ENCODE measurements around the gene TKTL1. TPM values are rescaled to one million over a fixed set of nuclear protein-coding genes. Genes with fewer than 3 reads are reported as not detected.
A peak's percentile ranks its signal among the peaks of the same experiment; 100 is the strongest.
"Not testable (repeated sequence)": the region's sequence is repeated elsewhere in the genome, so short reads cannot be mapped to it uniquely, and the experiment has no call there.

The TKTL1 gene, protein sequence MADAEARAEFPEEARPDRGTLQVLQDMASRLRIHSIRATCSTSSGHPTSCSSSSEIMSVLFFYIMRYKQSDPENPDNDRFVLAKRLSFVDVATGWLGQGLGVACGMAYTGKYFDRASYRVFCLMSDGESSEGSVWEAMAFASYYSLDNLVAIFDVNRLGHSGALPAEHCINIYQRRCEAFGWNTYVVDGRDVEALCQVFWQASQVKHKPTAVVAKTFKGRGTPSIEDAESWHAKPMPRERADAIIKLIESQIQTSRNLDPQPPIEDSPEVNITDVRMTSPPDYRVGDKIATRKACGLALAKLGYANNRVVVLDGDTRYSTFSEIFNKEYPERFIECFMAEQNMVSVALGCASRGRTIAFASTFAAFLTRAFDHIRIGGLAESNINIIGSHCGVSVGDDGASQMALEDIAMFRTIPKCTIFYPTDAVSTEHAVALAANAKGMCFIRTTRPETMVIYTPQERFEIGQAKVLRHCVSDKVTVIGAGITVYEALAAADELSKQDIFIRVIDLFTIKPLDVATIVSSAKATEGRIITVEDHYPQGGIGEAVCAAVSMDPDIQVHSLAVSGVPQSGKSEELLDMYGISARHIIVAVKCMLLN
- total RNA-seq, result 1 to 10 TPM; 3.0 to 4.2 TPM
- 0.23 to 3.5 reads per million in 2 donors for total RNA-seq

DNA sequence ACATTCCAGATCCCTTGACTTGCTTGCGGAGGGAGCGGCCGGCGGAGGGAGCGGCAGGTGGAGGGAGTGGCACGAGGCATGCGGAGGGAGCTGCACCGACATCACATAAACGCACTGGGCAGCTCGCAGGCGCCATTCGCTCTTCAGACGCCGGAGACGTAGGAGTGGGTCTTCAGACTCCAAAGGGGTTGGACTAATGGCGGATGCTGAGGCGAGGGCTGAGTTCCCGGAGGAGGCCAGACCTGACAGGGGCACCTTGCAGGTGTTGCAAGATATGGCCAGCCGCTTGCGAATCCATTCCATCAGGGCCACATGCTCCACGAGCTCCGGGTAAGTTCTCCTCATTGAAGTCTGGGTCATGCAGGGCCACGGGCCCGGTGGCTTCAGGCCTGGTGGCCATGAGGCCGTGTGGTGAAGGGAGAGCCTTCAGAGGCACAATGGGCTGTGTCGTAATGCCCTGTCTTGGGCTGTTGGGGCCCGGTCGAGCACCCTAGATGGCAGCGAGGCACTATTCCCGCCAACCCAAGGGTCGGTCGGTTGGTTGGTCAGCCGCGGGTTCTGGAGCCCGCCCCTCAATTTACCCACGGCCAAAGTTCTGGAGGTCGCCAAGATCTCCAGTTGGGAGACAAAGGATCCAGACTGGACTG is at the start of gene TKTL1:
Gene TKTL1, plus strand, starts transcription at position 132 of the 647 bp plus-strand sequence. Its CDS starts 65 bp downstream, at position 197.
- no peak within 1 kb of the TSS for H3K4me3 Mint-ChIP-seq
- peak within 1 kb of the TSS; percentile 43 for H3K27ac Mint-ChIP-seq

DNA sequence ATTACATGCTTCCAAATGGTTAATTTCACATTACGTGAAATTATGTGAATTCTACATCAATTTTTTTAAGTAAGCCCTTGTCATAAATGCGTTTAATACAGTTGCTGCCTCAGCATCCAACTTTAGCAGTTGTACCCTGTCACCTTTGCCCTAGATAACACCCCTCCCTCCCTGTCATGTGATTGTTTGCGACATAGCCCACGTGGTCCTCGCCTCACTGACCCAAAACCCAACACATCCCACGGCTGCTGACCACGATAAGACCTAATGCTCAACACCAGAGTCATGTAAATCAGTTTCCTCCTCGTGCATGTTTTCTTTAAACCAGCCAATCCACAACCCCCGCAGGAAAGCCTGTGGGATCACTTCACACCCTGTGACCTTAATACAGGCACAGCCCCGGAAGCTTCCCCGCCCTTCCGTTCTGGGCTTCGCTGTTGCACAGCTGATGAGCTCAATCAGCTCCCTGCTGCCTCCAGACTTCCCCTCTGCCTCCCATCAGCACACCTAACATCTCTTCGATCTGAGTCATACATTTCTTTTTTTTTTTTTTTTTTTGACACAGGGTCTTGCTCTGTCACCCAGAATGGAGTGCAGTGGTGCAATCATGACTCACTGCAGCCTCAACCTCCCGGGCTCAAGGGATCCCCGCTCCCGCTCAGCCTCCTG is 48.1 kb upstream of the TKTL1 start:
- H3K4me3 Mint-ChIP-seq; DNase-seq; H3K36me3 Mint-ChIP-seq (ENCODE audit: low read depth); H3K4me1 Mint-ChIP-seq; H3K27ac Mint-ChIP-seq; H3K27me3 Mint-ChIP-seq; H3K9me3 ChIP-seq (ENCODE audit: control insufficient read depth, low read length, poor library complexity, severe bottlenecking): not testable (repeated sequence)
- peak; percentile 93 for ATAC-seq

More for the DNA sequence above, at the start of gene TKTL1:
- ATAC-seq (no peak), DNase-seq (no peak)
- H3K9me3 ChIP-seq (ENCODE audit: control insufficient read depth, low read length, poor library complexity, severe bottlenecking), result no peaks in the 10 kb centered on the region
- Mint-ChIP-seq H3K27me3 (no peaks in the 10 kb centered on the region), H3K36me3 (ENCODE audit: low read depth) (no peaks in the 10 kb centered on the region), H3K4me1 (peaks cover 6% of the 10 kb centered on the region)

DNA sequence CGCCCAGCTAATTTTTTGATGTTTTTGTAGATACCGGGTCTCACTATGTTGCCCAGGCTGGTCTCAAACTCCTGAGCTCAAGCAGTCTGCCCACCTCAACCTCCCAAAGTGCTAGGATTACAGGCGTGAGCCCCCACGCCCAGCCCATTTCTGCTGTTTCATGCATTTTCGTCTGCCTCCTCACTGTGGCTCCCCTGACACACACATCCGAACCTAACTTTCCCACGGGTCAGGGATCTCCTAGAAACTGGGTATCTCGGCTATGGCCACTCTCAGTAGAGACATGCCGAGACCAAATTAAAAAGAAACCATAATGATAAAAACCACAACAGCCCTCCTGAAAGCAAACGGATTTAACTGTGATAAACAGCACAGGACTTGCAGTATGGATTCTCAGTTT is 47.5 kb upstream of the TKTL1 start:
- H3K4me1 Mint-ChIP-seq; ATAC-seq; H3K27ac Mint-ChIP-seq; H3K27me3 Mint-ChIP-seq; H3K4me3 Mint-ChIP-seq; H3K9me3 ChIP-seq (ENCODE audit: control insufficient read depth, low read length, poor library complexity, severe bottlenecking); H3K36me3 Mint-ChIP-seq (ENCODE audit: low read depth); DNase-seq: not testable (repeated sequence)

DNA sequence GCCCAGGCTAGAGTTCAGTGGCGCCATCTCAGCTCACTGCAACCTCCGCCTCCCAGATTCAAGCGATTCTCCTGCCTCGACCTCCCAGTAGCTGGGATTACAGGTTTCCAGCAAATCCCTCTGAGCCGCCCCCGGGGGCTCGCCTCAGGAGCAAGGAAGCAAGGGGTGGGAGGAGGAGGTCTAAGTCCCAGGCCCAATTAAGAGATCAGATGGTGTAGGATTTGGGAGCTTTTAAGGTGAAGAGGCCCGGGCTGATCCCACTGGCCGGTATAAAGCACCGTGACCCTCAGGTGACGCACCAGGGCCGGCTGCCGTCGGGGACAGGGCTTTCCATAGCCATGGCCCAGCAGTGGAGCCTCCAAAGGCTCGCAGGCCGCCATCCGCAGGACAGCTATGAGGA is 38.3 kb upstream of the TKTL1 start, which contains the start of gene OPN1MW3:
Gene OPN1MW3, plus strand, starts transcription at position 301 of the 400 bp plus-strand sequence. Its CDS starts 38 bp downstream, at position 339.
- H3K27ac Mint-ChIP-seq; ATAC-seq; H3K9me3 ChIP-seq (ENCODE audit: control insufficient read depth, low read length, poor library complexity, severe bottlenecking); H3K36me3 Mint-ChIP-seq (ENCODE audit: low read depth); H3K4me3 Mint-ChIP-seq; H3K27me3 Mint-ChIP-seq; DNase-seq; H3K4me1 Mint-ChIP-seq: not testable (repeated sequence)

DNA sequence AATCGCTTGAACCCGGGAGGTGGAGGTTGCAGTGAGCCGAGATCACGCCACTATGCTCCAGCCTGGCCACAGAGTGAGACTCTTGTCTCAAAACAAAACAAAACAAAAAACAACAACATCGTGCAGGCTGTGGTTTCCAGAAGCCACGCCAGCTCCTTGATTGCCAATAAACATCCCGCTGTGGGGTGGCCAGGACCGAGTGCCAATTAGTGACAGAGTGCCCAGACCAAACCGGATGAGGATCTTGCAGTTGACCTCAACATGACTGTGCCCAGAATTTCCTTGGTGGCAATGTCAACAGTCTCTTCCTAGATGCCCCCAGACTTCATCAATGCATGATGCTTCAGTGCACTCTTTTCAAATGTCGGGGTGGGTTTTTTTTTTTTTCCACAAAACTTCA is 36.9 kb upstream of the TKTL1 start:
- H3K9me3 ChIP-seq (ENCODE audit: control insufficient read depth, low read length, poor library complexity, severe bottlenecking); H3K27ac Mint-ChIP-seq; H3K4me1 Mint-ChIP-seq; H3K36me3 Mint-ChIP-seq (ENCODE audit: low read depth); H3K4me3 Mint-ChIP-seq; ATAC-seq; DNase-seq; H3K27me3 Mint-ChIP-seq: not testable (repeated sequence)

DNA sequence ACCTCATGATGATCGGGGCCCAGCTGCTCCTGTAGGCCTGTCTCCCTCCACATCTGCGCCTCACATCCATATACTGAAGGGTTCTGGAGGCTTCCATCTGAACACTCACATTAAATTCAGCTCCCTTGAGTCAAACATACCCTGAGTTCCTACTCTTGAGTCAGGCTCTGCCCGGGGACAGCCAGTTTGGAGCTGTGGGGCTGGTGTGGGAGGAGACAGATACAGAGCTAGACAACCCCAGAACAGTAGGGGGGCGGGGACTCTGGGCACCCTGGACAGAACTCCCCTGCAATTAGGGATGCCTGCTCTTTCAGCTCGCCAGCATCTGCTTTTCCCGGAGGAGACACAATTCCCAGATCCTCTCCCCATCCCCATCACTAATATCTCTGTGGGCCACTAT is 32.5 kb upstream of the TKTL1 start:
- H3K4me1 Mint-ChIP-seq; H3K27me3 Mint-ChIP-seq; H3K27ac Mint-ChIP-seq; H3K4me3 Mint-ChIP-seq; H3K9me3 ChIP-seq (ENCODE audit: control insufficient read depth, low read length, poor library complexity, severe bottlenecking); DNase-seq; H3K36me3 Mint-ChIP-seq (ENCODE audit: low read depth); ATAC-seq: not testable (repeated sequence)

DNA sequence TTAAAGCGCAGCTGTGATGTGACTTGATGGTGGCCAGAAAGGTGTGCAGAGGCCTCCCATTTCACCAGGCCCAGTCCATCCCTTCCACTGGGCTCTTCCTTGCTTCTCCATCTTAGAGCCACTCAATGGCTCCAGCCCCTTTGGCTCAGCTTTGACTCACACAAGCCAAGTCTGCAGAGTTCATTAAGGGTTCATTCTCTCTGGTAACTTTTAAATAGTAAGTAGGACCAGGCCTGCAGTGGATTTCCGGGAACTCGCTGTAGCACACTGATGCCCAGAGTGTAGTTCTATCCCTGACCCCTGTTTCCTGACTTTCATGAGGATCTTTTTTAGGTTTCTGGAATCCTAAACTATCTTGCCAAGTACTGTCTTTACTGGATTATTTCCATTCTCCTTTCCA is 26.4 kb upstream of the TKTL1 start:
- not testable (repeated sequence) for H3K4me3 Mint-ChIP-seq, ATAC-seq

DNA sequence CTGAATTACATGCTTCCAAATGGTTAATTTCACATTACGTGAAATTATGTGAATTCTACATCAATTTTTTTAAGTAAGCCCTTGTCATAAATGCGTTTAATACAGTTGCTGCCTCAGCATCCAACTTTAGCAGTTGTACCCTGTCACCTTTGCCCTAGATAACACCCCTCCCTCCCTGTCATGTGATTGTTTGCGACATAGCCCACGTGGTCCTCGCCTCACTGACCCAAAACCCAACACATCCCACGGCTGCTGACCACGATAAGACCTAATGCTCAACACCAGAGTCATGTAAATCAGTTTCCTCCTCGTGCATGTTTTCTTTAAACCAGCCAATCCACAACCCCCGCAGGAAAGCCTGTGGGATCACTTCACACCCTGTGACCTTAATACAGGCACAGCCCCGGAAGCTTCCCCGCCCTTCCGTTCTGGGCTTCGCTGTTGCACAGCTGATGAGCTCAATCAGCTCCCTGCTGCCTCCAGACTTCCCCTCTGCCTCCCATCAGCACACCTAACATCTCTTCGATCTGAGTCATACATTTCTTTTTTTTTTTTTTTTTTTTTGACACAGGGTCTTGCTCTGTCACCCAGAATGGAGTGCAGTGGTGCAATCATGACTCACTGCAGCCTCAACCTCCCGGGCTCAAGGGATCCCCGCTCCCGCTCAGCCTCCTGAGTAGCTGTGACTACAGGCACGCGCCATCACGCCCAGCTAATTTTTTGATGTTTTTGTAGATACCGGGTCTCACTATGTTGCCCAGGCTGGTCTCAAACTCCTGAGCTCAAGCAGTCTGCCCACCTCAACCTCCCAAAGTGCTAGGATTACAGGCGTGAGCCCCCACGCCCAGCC is 10.9 kb upstream of the TKTL1 start:
- H3K36me3 Mint-ChIP-seq (ENCODE audit: low read depth); H3K27ac Mint-ChIP-seq; H3K4me1 Mint-ChIP-seq; H3K9me3 ChIP-seq (ENCODE audit: control insufficient read depth, low read length, poor library complexity, severe bottlenecking); H3K27me3 Mint-ChIP-seq; H3K4me3 Mint-ChIP-seq; DNase-seq: not testable (repeated sequence)
- peak; percentile 94 for ATAC-seq

More for the DNA sequence above, 26.4 kb upstream of the TKTL1 start:
- not testable (repeated sequence) for H3K9me3 ChIP-seq (ENCODE audit: control insufficient read depth, low read length, poor library complexity, severe bottlenecking); DNase-seq; H3K36me3 Mint-ChIP-seq (ENCODE audit: low read depth); H3K4me1 Mint-ChIP-seq; H3K27me3 Mint-ChIP-seq; H3K27ac Mint-ChIP-seq

DNA sequence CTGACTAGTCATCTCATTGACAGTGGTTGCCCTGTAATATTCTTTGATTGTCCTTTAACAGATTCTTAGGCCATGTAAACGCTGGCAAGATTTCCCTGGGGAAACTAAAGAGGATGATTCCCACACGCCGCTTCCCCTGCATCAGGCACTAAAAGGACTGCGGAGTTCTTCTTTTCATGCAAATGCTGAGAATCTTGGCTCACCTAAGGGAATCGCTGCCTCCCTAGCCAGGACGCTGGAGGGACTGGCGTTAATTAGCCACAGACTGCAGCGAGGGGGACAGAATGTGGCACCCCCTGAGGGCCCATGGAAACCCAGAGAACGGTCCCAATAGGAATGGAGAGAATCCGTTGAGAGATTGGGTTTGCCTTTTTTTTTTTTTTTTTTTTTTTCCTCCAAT is 9.2 kb upstream of the TKTL1 start:
- not testable (repeated sequence) for DNase-seq; H3K27ac Mint-ChIP-seq; H3K27me3 Mint-ChIP-seq; ATAC-seq; H3K9me3 ChIP-seq (ENCODE audit: control insufficient read depth, low read length, poor library complexity, severe bottlenecking); H3K4me1 Mint-ChIP-seq; H3K36me3 Mint-ChIP-seq (ENCODE audit: low read depth); H3K4me3 Mint-ChIP-seq

DNA sequence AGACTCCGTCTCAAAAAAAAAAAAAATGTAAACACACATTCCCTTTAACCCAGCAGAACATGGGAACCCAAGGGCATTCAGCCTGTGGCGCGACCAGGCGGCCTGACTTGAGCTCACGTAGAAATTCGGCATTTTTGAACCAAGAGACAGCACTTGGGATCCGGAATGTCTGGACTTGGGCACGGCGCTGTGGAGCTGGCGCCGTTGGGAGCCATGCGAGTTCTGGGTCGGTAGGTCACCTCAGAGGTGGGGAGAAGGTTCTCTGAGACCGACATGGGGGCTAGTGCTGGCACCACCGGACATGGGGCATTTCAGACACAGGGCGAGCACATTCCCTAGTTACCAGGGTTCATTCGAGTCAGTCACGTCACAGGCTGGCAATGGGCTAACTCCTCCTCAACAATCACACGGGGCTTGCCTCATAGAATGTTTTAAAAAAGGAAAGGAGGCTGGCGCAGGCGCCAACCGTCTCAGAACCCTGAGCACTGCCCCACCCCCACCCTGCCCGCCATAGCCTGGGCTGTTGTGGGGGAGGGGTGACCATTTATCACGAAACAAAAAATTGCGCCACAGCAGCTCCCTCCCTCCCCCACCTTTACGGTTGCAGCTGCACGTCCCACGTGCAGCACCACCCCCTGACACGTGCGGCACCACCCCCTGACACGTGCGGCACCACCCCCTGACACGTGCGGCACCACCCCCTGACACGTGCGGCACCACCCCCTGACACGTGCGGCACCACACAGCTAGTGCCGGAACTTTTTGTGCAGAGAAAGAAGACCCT is 612 bp upstream of the TKTL1 start, which contains the start of gene TEX28:
Gene TEX28, minus strand, starts transcription at position 334 of the 784 bp plus-strand sequence. CDS start 3,007 bp downstream, outside the sequence.
- no peak for ATAC-seq
- Mint-ChIP-seq H3K4me1 (peaks cover 4% of the 10 kb centered on the region), H3K4me3 (no peak within 1 kb of the TSS), H3K27me3 (no peaks in the 10 kb centered on the region), H3K27ac (no peak within 1 kb of the TSS), H3K36me3 (ENCODE audit: low read depth) (no peaks in the 10 kb centered on the region)
- DNase-seq, result no peak
- no peaks in the 10 kb centered on the region for H3K9me3 ChIP-seq (ENCODE audit: control insufficient read depth, low read length, poor library complexity, severe bottlenecking)

DNA sequence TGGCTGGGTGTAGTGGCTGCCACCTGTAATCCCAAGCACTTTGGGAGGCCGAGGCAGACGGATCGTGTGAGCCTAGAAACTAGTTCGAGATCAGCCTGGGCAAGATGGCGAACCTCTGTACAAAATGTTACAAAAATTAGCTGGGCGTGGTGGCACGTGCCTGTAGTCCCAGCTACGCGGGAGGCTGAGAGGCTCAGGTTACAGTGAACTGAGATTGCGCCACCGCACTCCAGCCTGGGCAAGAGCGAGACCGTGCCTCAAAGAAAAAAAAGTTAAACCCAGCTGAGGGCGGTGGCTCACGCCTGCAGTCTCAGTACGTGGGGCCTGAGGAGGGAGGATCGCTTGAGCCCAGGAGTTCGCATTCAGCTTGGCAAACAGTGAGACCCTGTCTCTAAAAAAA is 1.1 kb downstream of the TKTL1 start:
- H3K4me3 Mint-ChIP-seq, result no peak overlapping the region
- H3K27me3 Mint-ChIP-seq, result no peaks in the 10 kb centered on the region
- H3K27ac Mint-ChIP-seq, result peak overlapping the region; percentile 43
- no peaks in the 10 kb centered on the region for H3K9me3 ChIP-seq (ENCODE audit: control insufficient read depth, low read length, poor library complexity, severe bottlenecking)
- no peak for DNase-seq
- H3K36me3 Mint-ChIP-seq (ENCODE audit: low read depth), result no peaks in the 10 kb centered on the region
- peaks cover 6% of the 10 kb centered on the region for H3K4me1 Mint-ChIP-seq
- no peak for ATAC-seq

DNA sequence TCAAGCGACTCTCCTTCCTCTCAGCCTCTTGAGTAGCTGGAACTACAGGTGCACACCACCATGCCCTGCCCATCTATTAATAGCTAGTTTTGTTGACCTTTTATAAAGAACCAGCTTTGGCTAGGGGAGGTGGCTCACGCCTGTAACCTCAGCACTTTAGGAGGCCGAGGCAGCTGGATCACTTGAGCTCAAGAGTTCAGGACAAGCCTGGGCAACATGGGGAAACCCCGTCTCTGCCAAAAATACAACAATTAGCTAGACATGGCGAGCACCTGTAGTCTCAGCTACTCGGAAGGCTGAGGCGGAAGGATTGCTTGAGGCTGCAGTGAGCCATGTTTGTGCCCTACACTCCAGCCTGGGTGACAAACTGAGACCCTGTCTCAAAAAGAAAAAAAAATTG is 2.7 kb downstream of the TKTL1 start:
- H3K27ac Mint-ChIP-seq, result no peak overlapping the region
- H3K4me3 Mint-ChIP-seq, result no peak overlapping the region
- H3K9me3 ChIP-seq (ENCODE audit: control insufficient read depth, low read length, poor library complexity, severe bottlenecking), result no peaks in the 10 kb centered on the region
- H3K27me3 Mint-ChIP-seq, result no peaks in the 10 kb centered on the region
- DNase-seq (no peak), ATAC-seq (peak; percentile 61)
- H3K36me3 Mint-ChIP-seq (ENCODE audit: low read depth), result no peaks in the 10 kb centered on the region
- peaks cover 6% of the 10 kb centered on the region for H3K4me1 Mint-ChIP-seq
